Measurements from ENCODE around the gene BRD8. TPM values are rescaled to one million over a fixed set of nuclear protein-coding genes. Genes with fewer than 3 reads are reported as not detected.

The BRD8 gene
- total and polyA plus RNA-seq, 12 donors: 13.0 to 35.9 (median 22.7) TPM

DNA sequence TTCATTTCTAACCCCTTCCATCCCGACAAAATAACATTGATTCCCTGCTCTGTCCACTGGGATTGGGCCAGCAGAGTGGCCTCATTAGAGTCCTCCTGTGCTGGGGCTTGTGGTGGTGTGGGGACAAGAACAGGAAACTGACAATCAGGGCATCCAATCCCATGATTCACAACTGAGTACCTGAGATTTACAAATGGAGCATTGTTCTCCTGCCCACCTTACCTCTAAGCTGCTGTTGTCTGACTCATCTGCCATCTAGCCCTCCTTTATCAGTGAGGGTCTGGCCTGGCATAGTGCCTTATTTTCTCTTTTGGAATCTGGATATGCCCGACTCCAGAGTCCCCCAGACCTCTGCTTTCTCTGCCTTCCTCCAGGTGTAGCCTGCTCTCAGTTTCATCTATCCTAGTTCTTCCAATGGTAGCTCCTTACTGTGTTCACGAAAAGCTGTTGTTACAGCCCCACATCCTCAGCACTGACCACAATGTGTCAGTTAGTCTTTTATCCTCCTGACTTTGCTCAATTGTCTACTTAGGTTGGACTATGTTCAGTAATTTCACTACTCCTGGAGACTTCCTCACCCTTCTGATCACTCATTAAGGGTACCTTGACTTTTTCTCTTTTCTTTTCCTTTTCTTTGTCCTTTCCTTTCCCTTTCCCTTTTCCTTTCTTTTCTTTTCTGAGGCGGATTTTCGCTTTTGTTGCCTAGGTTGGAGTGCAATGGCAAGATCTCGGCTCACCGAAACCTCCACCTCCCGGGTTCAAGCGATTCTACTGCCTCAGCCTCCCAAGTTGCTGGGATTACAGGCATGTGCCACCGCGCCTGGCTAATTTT, 81.2 kb downstream of the BRD8 start:
- intact Hi-C loops (cut with DNase I): no loop called here
- TF ChIP-seq, protein P1, sequence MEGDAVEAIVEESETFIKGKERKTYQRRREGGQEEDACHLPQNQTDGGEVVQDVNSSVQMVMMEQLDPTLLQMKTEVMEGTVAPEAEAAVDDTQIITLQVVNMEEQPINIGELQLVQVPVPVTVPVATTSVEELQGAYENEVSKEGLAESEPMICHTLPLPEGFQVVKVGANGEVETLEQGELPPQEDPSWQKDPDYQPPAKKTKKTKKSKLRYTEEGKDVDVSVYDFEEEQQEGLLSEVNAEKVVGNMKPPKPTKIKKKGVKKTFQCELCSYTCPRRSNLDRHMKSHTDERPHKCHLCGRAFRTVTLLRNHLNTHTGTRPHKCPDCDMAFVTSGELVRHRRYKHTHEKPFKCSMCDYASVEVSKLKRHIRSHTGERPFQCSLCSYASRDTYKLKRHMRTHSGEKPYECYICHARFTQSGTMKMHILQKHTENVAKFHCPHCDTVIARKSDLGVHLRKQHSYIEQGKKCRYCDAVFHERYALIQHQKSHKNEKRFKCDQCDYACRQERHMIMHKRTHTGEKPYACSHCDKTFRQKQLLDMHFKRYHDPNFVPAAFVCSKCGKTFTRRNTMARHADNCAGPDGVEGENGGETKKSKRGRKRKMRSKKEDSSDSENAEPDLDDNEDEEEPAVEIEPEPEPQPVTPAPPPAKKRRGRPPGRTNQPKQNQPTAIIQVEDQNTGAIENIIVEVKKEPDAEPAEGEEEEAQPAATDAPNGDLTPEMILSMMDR (IDR thresholded peaks at IDR 0.05): no peak
- ATAC-seq: no peak
- Histone ChIP-seq H3K4me1 (no peaks in the 10 kb centered on the region), H3K4me3 (no peak overlapping the region), H3K27ac (no peak overlapping the region), H3K9me3 (no peaks in the 10 kb centered on the region), H3K36me3 (no peaks in the 10 kb centered on the region), H3K27me3 (peaks cover 0 to 26% (median 3%) of the 10 kb centered on the region in 7 donors)
- DNase-seq: no peak
- 89 to 90% methylated on average over 11 of the region's 11 CpGs for WGBS, 2 donors

DNA sequence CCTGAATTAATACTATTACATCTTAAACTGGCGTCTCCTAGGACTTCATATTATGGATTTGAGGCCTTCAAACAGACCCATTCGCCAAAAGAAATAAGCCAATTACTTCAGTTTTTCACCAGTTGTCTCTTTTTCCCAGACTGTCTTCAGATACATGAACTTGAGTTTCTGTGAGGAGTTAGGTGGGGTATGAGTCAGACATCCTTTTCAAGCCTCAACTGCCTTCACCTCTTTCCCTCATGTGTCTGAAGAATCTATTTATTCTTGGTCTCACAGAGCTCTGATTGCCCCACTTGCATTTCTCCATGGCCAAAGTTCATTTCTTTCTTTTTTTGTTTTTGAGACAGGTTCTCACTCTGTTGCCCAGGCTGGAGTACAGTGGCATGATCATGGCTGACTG, 82.1 kb downstream of the BRD8 start:
- H3K27me3 ChIP-seq: peaks cover 0 to 30% (median 6%) of the 10 kb centered on the region in 7 donors
- TF ChIP-seq, protein P1 (IDR thresholded peaks at IDR 0.05): no peak
- H3K9me3 ChIP-seq: no peaks in the 10 kb centered on the region
- DNase-seq (no peak), ATAC-seq (no peak)
- no peak overlapping the region for H3K4me3 ChIP-seq
- intact Hi-C loops (cut with DNase I): no loop called here
- no peaks in the 10 kb centered on the region for H3K36me3 ChIP-seq
- WGBS, 2 donors: 82 to 85% methylated on average over 2 of the region's 2 CpGs
- H3K4me1 ChIP-seq: no peaks in the 10 kb centered on the region
- H3K27ac ChIP-seq: no peak overlapping the region

DNA sequence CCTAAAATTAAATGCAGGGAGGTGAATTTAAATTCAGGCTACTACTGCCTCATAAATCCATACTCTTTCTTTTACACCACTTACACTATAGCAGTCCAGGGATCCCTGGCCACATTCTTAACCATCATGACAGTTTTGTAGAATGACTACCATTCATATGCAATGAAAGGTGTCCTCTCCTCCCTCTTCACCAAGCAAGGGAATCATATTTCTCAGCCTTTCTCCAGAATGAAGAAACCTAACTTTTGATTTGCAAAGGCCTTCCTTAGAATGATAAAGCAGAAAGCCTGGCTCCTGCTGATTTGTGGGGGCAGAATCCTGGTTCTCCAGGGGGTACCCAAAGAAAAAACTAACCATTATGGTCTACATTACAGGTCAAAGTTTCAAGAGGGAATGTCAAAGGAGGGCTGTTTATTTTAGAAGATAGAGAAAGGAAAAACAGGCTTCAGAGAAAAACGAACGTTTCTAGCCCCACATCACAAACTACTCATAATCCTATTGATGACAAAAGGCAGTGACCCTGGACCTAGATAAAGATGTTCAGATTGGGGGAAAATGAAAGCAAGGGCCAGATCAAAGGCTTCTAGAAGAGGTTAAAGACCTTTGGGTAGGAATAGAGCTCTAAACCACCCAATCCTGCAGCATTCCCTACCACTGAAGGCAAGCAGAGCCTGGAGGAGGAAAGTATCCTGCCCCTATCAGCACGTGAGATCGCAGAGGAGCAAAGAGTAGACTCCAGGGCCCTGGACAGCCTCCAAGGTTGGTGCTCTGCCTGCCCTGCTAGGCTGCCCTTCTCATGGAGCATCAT, 83.1 kb downstream of the BRD8 start:
- ATAC-seq: no peak
- intact Hi-C loops (cut with DNase I): no loop called here
- TF ChIP-seq, protein P1 (IDR thresholded peaks at IDR 0.05): no peak
- 44 to 46% methylated on average over 4 of the region's 4 CpGs for WGBS, 2 donors
- H3K27me3 ChIP-seq: peaks cover 0 to 23% (median 12%) of the 10 kb centered on the region in 7 donors
- H3K36me3 ChIP-seq: no peaks in the 10 kb centered on the region
- no peak overlapping the region for H3K27ac ChIP-seq
- H3K4me1 ChIP-seq: no peaks in the 10 kb centered on the region
- H3K9me3 ChIP-seq: no peaks in the 10 kb centered on the region
- DNase-seq: no peak
- no peak overlapping the region for H3K4me3 ChIP-seq

DNA sequence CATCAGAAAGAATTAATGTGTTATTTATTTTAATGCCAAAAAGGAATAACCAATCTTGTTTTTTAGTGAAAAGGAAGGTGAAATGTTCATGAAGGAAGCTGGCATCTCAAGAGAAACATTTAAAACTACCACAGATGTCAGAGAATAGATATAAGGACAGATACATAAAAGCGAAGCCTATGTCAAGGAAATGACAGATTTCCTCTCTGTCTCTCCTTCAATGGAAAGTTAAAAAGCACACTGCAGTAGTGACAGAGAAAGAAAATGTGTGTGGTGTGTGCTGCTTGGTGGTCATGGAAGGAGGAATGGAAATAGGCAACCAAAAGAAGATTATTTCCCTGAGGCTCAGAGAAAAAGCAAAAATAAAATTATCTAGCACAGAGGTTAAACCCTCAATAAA, 85.4 kb downstream of the BRD8 start:
- H3K4me1 ChIP-seq: no peaks in the 10 kb centered on the region
- no peak overlapping the region for H3K4me3 ChIP-seq
- no peak for ATAC-seq
- intact Hi-C loops (cut with DNase I): no loop called here
- WGBS, 2 donors: 47 to 62% methylated on average over 1 of the region's 1 CpG
- peaks cover 0 to 15% (median 9%) of the 10 kb centered on the region in 7 donors for H3K27me3 ChIP-seq
- DNase-seq: no peak
- H3K27ac ChIP-seq: no peak overlapping the region
- no peaks in the 10 kb centered on the region for H3K36me3 ChIP-seq
- no peaks in the 10 kb centered on the region for H3K9me3 ChIP-seq
- TF ChIP-seq, protein P1 (IDR thresholded peaks at IDR 0.05): no peak
